ENCODE results near the gene CDHR3. TPM values are rescaled to one million over a fixed set of nuclear protein-coding genes. Genes with fewer than 3 reads are reported as not detected.

Gene CDHR3
- total RNA-seq, 1 experiment from 2014 or later, result 9.2 TPM

GRCh38 chr7:106067678-106068077, 104.6 kb downstream of the CDHR3 start:
- H3K9me3 Mint-ChIP-seq (ENCODE audit: unreplicated experiment), result no peaks in the 10 kb centered on the region
- Histone ChIP-seq H3K9me3 (no peaks in the 10 kb centered on the region), H3K36me3 (ENCODE audit: control insufficient read depth, insufficient read depth, low read length) (no peaks in the 10 kb centered on the region), H3K4me3 (ENCODE audit: low read depth, low read length) (no peak overlapping the region), H3K27me3 (replicated peaks; ENCODE audit: control insufficient read depth, insufficient read depth, low read length) (no peaks in the 10 kb centered on the region), H3K4me1 (peaks cover 42% of the 10 kb centered on the region)
- POLR2A ChIA-PET, result no interaction called here
- CTCF ChIA-PET, result no interaction called here
- DNase-seq, result no peak
- peaks cover 12% of the 10 kb centered on the region for H3K4me1 Mint-ChIP-seq (ENCODE audit: low read depth, unreplicated experiment)
- no peak overlapping the region for H3K4me3 Mint-ChIP-seq (ENCODE audit: unreplicated experiment)
- intact Hi-C loops (cut with micrococcal nuclease; ENCODE audit: unreplicated experiment), result no loop called here
- no TSS peak for BruUV-seq (replicated peaks)
- no peaks in the 10 kb centered on the region for H3K27me3 Mint-ChIP-seq (ENCODE audit: insufficient read depth, unreplicated experiment)
- no peaks in the 10 kb centered on the region for H3K36me3 Mint-ChIP-seq (ENCODE audit: insufficient read depth, unreplicated experiment)
- no peak overlapping the region for H3K27ac Mint-ChIP-seq (ENCODE audit: unreplicated experiment)
- TF ChIP-seq CTCF (IDR thresholded peaks at IDR 0.05; ENCODE audit: insufficient read depth in 1 of 2, low read depth in 1 of 2, low read length in 1 of 2, severe bottlenecking in 1 of 2, unreplicated experiment in 1 of 2), result no peak

- BruUV-seq (replicated peaks), result no TSS peak
- Mint-ChIP-seq H3K4me1 (ENCODE audit: low read depth, unreplicated experiment) (peaks cover 16% of the 10 kb centered on the region), H3K36me3 (ENCODE audit: insufficient read depth, unreplicated experiment) (no peaks in the 10 kb centered on the region), H3K27ac (ENCODE audit: unreplicated experiment) (no peak overlapping the region), H3K4me3 (ENCODE audit: unreplicated experiment) (no peak overlapping the region), H3K9me3 (ENCODE audit: unreplicated experiment) (no peaks in the 10 kb centered on the region), H3K27me3 (ENCODE audit: insufficient read depth, unreplicated experiment) (no peaks in the 10 kb centered on the region)
- ChIA-PET CTCF (no interaction called here), POLR2A (interaction anchor here (0.6 kb wide), 1 partner anchor 43 kb away, joined by 4 read pairs; the partner anchor contains the start of gene SYPL1)
- Histone ChIP-seq H3K9me3 (no peaks in the 10 kb centered on the region), H3K36me3 (ENCODE audit: control insufficient read depth, insufficient read depth, low read length) (no peaks in the 10 kb centered on the region), H3K4me3 (ENCODE audit: low read depth, low read length) (no peak overlapping the region), H3K4me1 (peaks cover 51% of the 10 kb centered on the region), H3K27me3 (replicated peaks; ENCODE audit: control insufficient read depth, insufficient read depth, low read length) (no peaks in the 10 kb centered on the region)
- intact Hi-C loops (cut with micrococcal nuclease; ENCODE audit: unreplicated experiment), result no loop called here
- no peak for TF ChIP-seq CTCF (IDR thresholded peaks at IDR 0.05; ENCODE audit: insufficient read depth in 1 of 2, low read depth in 1 of 2, low read length in 1 of 2, severe bottlenecking in 1 of 2, unreplicated experiment in 1 of 2)
- no peak for DNase-seq
Measured at GRCh38 chr7:106068538-106068961, 105.5 kb downstream of the CDHR3 start.

GRCh38 chr7:106068986-106069385, 105.9 kb downstream of the CDHR3 start:
- no peak overlapping the region for H3K27ac Mint-ChIP-seq (ENCODE audit: unreplicated experiment)
- CTCF ChIA-PET, result no interaction called here

More at GRCh38 chr7:106068986-106069385, 105.9 kb downstream of the CDHR3 start:
- Histone ChIP-seq H3K4me1 (peaks cover 55% of the 10 kb centered on the region), H3K4me3 (ENCODE audit: low read depth, low read length) (no peak overlapping the region), H3K27me3 (replicated peaks; ENCODE audit: control insufficient read depth, insufficient read depth, low read length) (no peaks in the 10 kb centered on the region), H3K36me3 (ENCODE audit: control insufficient read depth, insufficient read depth, low read length) (no peaks in the 10 kb centered on the region), H3K9me3 (no peaks in the 10 kb centered on the region)
- Mint-ChIP-seq H3K4me1 (ENCODE audit: low read depth, unreplicated experiment) (peaks cover 21% of the 10 kb centered on the region), H3K9me3 (ENCODE audit: unreplicated experiment) (no peaks in the 10 kb centered on the region), H3K36me3 (ENCODE audit: insufficient read depth, unreplicated experiment) (no peaks in the 10 kb centered on the region), H3K27me3 (ENCODE audit: insufficient read depth, unreplicated experiment) (no peaks in the 10 kb centered on the region), H3K4me3 (ENCODE audit: unreplicated experiment) (no peak overlapping the region)
- BruUV-seq (replicated peaks), result no TSS peak
- no peak for TF ChIP-seq CTCF (IDR thresholded peaks at IDR 0.05; ENCODE audit: insufficient read depth in 1 of 2, low read depth in 1 of 2, low read length in 1 of 2, severe bottlenecking in 1 of 2, unreplicated experiment in 1 of 2)
- intact Hi-C loops (cut with micrococcal nuclease; ENCODE audit: unreplicated experiment), result no loop called here
- DNase-seq, result no peak
- POLR2A ChIA-PET, result no interaction called here
